Measurements from ENCODE around the gene BATF3.
"Not testable (repeated sequence)": the region's sequence is repeated elsewhere in the genome, so short reads cannot be mapped to it uniquely, and the experiment has no call there.

BATF3 gene

GRCh38 chr1:212655668-212656440 lies 43.8 kb downstream of the BATF3 start:
- no peak for DNase-seq

GRCh38 chr1:212652609-212653008 lies 47.0 kb downstream of the BATF3 start:
- DNase-seq = no peak

GRCh38 chr1:212651977-212652376 lies 47.7 kb downstream of the BATF3 start:
- DNase-seq = no peak

GRCh38 chr1:212651521-212651920 lies 48.1 kb downstream of the BATF3 start:
- DNase-seq = no peak

- DNase-seq = no peak
Measured at GRCh38 chr1:212650228-212650627, 49.4 kb downstream of the BATF3 start.

GRCh38 chr1:212649020-212649419 lies 50.6 kb downstream of the BATF3 start:
- no peak for DNase-seq

- no peak for DNase-seq
Measured at GRCh38 chr1:212648431-212648830, 51.2 kb downstream of the BATF3 start.

GRCh38 chr1:212647004-212647403 lies 52.6 kb downstream of the BATF3 start:
- DNase-seq = no peak

- DNase-seq = no peak
Measured at GRCh38 chr1:212646588-212646987, 53.1 kb downstream of the BATF3 start.

- DNase-seq = no peak
Measured at GRCh38 chr1:212645546-212646543, 53.8 kb downstream of the BATF3 start.

- DNase-seq = no peak
Measured at GRCh38 chr1:212644866-212645545, 54.6 kb downstream of the BATF3 start.

GRCh38 chr1:212643877-212644276 lies 55.8 kb downstream of the BATF3 start:
- DNase-seq = no peak

- no peak for DNase-seq
Measured at GRCh38 chr1:212641956-212642355, 57.7 kb downstream of the BATF3 start.

GRCh38 chr1:212640223-212640878 lies 59.3 kb downstream of the BATF3 start:
- no peak for DNase-seq

GRCh38 chr1:212639524-212639923 lies 60.1 kb downstream of the BATF3 start:
- DNase-seq = not testable (repeated sequence)

GRCh38 chr1:212638492-212639151 lies 61.0 kb downstream of the BATF3 start:
- no peak for DNase-seq

GRCh38 chr1:212637902-212638301 lies 61.7 kb downstream of the BATF3 start:
- no peak for DNase-seq
